ENCODE data around the gene PISD. TPM values are rescaled to one million over a fixed set of nuclear protein-coding genes. Genes with fewer than 3 reads are reported as not detected.

The PISD gene
- total and polyA plus RNA-seq, 2 donors (not counting 1 experiment from before 2014, with no cell fraction given) = 21.1 to 25.6 TPM

DNA sequence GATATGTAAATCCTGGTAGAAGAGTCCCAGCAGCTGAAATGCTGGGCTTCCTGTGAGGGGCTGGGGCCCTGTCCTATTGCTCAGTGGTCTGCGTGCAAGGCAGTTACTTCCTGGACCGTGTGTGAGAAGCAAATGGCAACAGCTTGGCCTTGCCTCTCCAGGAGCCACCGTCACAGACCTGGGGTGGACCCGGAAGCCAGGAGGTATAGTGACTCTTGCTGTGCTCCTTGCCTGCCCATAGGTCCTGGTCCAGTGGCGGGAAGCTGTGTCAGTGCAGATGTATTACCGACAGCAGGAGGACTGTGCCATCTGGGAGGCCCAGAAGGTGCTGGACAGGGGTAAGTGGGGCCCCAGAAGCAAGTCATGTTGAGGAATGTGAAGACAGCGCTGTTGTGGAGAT, 54.3 kb downstream of the PISD start:
- no peaks in the 10 kb centered on the region for H3K27me3 ChIP-seq (ENCODE audit: control insufficient read depth, insufficient read depth, low read length)
- no peak overlapping the region for H3K4me3 ChIP-seq (replicated peaks in 1 of 4; ENCODE audit: control extremely low read depth in 1 of 4, insufficient read depth in 1 of 4, low read depth in 3 of 4, low read length in 4 of 4)
- H3K79me2 ChIP-seq (ENCODE audit: control insufficient read depth, insufficient read depth, low read length) = no peaks in the 10 kb centered on the region
- no peak overlapping the region for H3K9ac ChIP-seq (ENCODE audit: insufficient read depth, low read length)
- H3K4me1 ChIP-seq (ENCODE audit: control insufficient read depth, extremely low read depth, insufficient read depth, low read length) = peaks cover 5% of the 10 kb centered on the region
- H3K27ac ChIP-seq (ENCODE audit: insufficient read depth, low read length) = no peak overlapping the region
- no peak overlapping the region for H2AFZ ChIP-seq (ENCODE audit: low read length)
- no peaks in the 10 kb centered on the region for H3K9me3 ChIP-seq (ENCODE audit: control insufficient read depth, insufficient read depth, low read depth, low read length)
- no peak overlapping the region for H3K4me2 ChIP-seq (ENCODE audit: extremely low read depth, insufficient read depth, low read length)
- DNase-seq (ENCODE audit: low read depth in 2 of 2) = no peak
- no peaks in the 10 kb centered on the region for H4K20me1 ChIP-seq (ENCODE audit: control insufficient read depth, extremely low read depth, insufficient read depth, low read length)
- H3K36me3 ChIP-seq (ENCODE audit: control insufficient read depth, insufficient read depth, low read length) = peaks cover 6% of the 10 kb centered on the region
- no peak for TF ChIP-seq EZH2 (IDR thresholded peaks at IDR 0.05; ENCODE audit: low read length, missing control alignments)
- no peak for TF ChIP-seq CTCF (conservative IDR thresholded peaks at IDR 0.05 in 1 of 2, IDR thresholded peaks at IDR 0.05 in 1 of 2; ENCODE audit: low read depth in 1 of 2, low read length in 2 of 2)

GRCh38 chr22:31605851-31606585, 56.0 kb downstream of the PISD start:
- no peaks in the 10 kb centered on the region for H3K27me3 ChIP-seq (ENCODE audit: control insufficient read depth, insufficient read depth, low read length)
- DNase-seq (ENCODE audit: low read depth in 2 of 2) = no peak
- peaks cover 6% of the 10 kb centered on the region for H3K36me3 ChIP-seq (ENCODE audit: control insufficient read depth, insufficient read depth, low read length)
- no peak overlapping the region for H3K27ac ChIP-seq (ENCODE audit: insufficient read depth, low read length)
- no peak overlapping the region for H3K4me2 ChIP-seq (ENCODE audit: extremely low read depth, insufficient read depth, low read length)
- H3K4me3 ChIP-seq (replicated peaks in 1 of 4; ENCODE audit: control extremely low read depth in 1 of 4, insufficient read depth in 1 of 4, low read depth in 3 of 4, low read length in 4 of 4) = no peak overlapping the region
- no peaks in the 10 kb centered on the region for H3K79me2 ChIP-seq (ENCODE audit: control insufficient read depth, insufficient read depth, low read length)
- no peaks in the 10 kb centered on the region for H3K9me3 ChIP-seq (ENCODE audit: control insufficient read depth, insufficient read depth, low read depth, low read length)
- H3K4me1 ChIP-seq (ENCODE audit: control insufficient read depth, extremely low read depth, insufficient read depth, low read length) = peaks cover 10% of the 10 kb centered on the region
- no peak overlapping the region for H2AFZ ChIP-seq (ENCODE audit: low read length)
- H4K20me1 ChIP-seq (ENCODE audit: control insufficient read depth, extremely low read depth, insufficient read depth, low read length) = no peaks in the 10 kb centered on the region
- no peak overlapping the region for H3K9ac ChIP-seq (ENCODE audit: insufficient read depth, low read length)
- TF ChIP-seq CTCF (conservative IDR thresholded peaks at IDR 0.05 in 1 of 2, IDR thresholded peaks at IDR 0.05 in 1 of 2; ENCODE audit: low read depth in 1 of 2, low read length in 2 of 2) (no peak), EZH2 (IDR thresholded peaks at IDR 0.05; ENCODE audit: low read length, missing control alignments) (no peak)

DNA sequence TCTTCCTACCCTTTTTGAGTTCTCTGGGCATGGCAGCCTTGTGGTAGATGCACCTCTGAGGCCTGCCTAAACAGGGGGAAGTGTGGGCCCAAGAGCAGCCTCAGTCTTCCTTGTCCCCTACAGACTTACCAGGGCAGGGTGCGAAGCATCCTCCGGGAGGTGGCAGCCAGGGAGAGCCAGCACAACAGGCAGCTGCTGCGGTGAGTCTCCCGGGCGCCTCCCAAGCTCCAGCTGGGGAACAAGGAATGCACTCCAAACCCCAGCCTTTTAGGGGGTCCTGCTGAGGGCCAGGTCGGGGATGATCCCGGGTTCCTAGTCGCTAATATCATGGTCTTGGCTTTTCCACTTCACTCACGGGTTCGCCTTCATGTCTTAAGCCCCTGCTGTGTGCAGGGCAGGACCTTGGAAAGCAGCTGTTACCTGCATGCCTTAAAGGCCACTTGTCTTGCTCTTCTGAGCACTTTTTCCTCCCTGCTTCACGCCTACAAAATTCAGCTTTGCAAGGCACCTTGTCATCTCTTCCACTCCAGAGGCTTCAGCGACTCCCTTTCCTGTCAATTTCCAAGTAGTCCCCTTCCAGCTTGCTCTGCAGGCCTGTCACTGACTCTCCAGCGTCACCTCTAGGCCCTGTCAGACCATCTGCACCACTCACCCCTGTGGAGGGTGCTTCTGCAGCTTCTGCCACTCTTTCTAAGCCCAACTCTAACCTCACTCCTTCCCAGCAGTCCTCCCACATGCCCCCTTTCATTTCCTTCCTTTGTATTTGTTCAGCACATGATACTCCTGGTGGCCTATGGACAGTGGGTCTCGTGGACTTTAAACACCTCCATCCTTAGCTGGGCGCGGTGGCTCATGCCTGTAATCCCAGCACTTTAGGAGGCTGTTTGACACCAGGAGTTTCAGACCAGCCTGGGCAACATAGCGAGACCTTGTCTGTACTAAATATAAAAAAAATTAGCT, 57.0 kb downstream of the PISD start:
- Histone ChIP-seq H3K9me3 (ENCODE audit: control insufficient read depth, insufficient read depth, low read depth, low read length) (no peaks in the 10 kb centered on the region), H3K27me3 (ENCODE audit: control insufficient read depth, insufficient read depth, low read length) (no peaks in the 10 kb centered on the region), H3K27ac (ENCODE audit: insufficient read depth, low read length) (no peak overlapping the region), H4K20me1 (ENCODE audit: control insufficient read depth, extremely low read depth, insufficient read depth, low read length) (no peaks in the 10 kb centered on the region), H2AFZ (ENCODE audit: low read length) (no peak overlapping the region), H3K36me3 (ENCODE audit: control insufficient read depth, insufficient read depth, low read length) (peaks cover 4% of the 10 kb centered on the region), H3K79me2 (ENCODE audit: control insufficient read depth, insufficient read depth, low read length) (no peaks in the 10 kb centered on the region), H3K4me2 (ENCODE audit: extremely low read depth, insufficient read depth, low read length) (no peak overlapping the region), H3K9ac (ENCODE audit: insufficient read depth, low read length) (no peak overlapping the region), H3K4me3 (replicated peaks in 1 of 4; ENCODE audit: control extremely low read depth in 1 of 4, insufficient read depth in 1 of 4, low read depth in 3 of 4, low read length in 4 of 4) (no peak overlapping the region), H3K4me1 (ENCODE audit: control insufficient read depth, extremely low read depth, insufficient read depth, low read length) (peaks cover 9% of the 10 kb centered on the region)
- TF ChIP-seq CTCF (conservative IDR thresholded peaks at IDR 0.05 in 1 of 2, IDR thresholded peaks at IDR 0.05 in 1 of 2; ENCODE audit: low read depth in 1 of 2, low read length in 2 of 2) (no peak), EZH2 (IDR thresholded peaks at IDR 0.05; ENCODE audit: low read length, missing control alignments) (no peak)
- no peak for DNase-seq (ENCODE audit: low read depth in 2 of 2)
